GM23248 (cell line): Measurements from ENCODE around the gene PKN3.

Experiments used
- EZH2 ChIP-seq: fragments of 200-600 bp; sonication (generic); IDR thresholded peaks from 2 replicates; pipeline ENCODE4 v1.6.1; 2018; ENCODE audit warnings: antibody characterized with exemption, mild to moderate bottlenecking; ENCODE audit not compliant: insufficient read depth, poor library complexity, severe bottlenecking
- EZH2phosphoT487 ChIP-seq: fragments of 200-600 bp; sonication (generic); IDR thresholded peaks from 2 replicates; pipeline ENCODE4 v1.6.1; 2018; ENCODE audit warnings: antibody characterized with exemption, moderate library complexity, mild to moderate bottlenecking, low read depth; ENCODE audit not compliant: insufficient read depth

GRCh38 chr9:128654481-128654880 lies 47.8 kb upstream of the PKN3 start:
- TF ChIP-seq EZH2 (no peak), EZH2phosphoT487 (no peak)
